Activated CD4-positive, alpha-beta T cell treated with anti-CD3 and anti-CD28 coated beads for 48 hours (primary cell): ENCODE data around the gene CTDSPL.

ENCODE experiments used
- DNase-seq: peaks from one replicate; pipeline ENCODE4 v3.0.0-alpha.2; 2020

CTDSPL gene

DNA sequence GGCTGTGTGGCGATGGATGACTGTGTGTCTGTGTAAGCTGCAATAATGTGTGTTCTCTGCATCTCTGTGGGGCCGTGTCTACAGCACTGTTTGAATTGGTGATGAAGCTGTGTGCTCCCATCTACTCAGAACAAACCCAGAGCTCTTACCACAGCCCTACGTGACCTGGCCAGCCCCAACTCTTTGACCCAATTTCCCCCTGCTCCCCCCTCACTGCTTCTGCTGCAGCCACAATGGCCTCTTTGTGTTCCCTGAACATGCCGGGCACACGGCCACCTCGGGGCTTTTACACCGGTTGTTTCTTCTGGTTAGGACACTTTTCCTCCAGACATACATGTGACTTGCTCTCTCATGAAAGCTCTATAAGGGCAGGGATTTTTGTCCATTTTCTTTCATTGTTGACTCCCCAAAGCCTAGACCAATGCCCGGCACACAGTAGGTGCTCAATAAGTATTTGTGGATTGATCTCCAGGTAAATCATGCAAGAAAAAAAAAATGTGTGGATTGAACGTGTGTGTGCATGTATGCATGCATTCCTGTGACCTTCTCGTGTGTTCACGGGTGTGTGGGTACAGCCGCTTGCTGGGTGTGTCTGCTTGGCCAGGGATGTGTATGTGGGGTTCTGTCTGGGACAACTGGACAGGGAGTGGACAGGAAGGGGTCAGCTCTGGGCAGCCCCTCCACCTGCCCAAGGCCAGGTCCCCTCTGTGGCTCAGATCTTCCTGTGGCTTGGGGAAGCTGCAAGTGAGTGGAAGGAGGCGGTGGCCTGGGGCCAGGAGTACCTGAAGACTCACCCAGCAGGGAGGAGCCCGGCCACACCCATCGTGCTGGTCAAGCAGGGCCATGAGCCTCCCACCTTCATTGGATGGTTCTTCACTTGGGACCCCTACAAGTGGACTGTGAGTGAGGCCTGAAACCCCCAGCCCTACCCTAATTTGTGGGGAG, 143.7 kb downstream of the CTDSPL start:
- no peak for DNase-seq

DNA sequence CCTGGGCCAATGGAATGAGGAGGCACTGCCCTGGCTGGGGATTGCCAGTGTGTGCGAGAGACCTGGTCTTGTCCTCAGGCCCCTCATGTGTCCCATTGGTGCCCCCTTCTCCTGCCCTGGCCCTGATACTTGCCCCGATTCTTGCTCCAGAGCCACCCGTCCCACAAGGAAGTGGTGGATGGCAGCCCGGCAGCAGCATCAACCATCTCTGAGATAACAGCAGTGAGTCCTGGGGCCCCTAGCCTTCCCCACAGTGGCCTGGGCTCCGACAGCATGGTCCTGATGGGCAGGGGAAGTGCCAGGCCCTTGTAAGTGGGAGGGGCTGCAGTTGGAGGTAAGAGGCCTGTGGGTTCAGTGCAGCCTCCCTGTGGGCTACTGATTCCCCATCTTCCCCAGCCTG, 144.4 kb downstream of the CTDSPL start:
- DNase-seq = no peak

- DNase-seq = no peak
These were observed 144.8 kb downstream of the CTDSPL start for GRCh38 chr3:38006445-38006995.

DNA sequence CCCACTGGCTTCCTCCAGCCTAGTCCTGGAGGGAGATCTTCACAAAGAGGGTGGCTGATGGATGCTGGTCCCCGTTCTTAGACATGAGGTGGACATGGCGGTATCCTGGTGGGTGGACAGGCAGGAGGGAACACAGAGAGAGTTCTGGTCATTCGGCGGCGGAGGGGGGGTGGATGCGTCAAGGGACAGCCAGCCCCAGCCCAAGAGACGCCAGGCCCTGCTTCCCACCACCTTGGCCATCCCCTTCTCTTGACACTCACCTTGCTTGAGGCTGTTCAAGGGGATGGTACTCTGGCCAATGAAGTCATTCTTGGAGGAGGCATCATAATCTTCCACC, 146.0 kb downstream of the CTDSPL start:
- DNase-seq = no peak

DNA sequence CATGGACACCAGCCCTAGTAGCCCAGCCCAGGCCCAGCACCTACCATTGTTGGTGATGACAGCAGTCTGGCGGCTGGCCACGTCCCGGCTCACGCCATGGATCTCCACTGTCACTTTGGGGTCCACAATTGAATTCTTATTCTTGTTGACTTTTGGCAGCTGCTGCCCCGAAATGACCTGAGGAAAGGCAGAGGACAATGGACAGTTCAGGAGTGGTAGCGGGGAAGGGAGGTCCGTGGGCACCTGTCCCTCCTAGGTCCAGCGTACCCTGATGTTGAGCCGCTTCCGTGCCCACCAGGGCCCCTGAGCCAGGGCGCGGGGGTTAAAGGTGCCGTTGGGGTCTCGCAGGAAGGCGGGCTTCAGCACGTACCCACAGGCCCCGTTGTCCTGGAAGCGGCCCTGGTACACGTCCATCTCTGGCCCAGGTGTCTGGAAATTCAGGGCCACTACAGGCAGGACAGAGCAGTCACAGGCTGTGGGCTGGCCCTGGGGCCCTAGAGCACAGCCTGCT, 146.6 kb downstream of the CTDSPL start:
- no peak for DNase-seq

DNA sequence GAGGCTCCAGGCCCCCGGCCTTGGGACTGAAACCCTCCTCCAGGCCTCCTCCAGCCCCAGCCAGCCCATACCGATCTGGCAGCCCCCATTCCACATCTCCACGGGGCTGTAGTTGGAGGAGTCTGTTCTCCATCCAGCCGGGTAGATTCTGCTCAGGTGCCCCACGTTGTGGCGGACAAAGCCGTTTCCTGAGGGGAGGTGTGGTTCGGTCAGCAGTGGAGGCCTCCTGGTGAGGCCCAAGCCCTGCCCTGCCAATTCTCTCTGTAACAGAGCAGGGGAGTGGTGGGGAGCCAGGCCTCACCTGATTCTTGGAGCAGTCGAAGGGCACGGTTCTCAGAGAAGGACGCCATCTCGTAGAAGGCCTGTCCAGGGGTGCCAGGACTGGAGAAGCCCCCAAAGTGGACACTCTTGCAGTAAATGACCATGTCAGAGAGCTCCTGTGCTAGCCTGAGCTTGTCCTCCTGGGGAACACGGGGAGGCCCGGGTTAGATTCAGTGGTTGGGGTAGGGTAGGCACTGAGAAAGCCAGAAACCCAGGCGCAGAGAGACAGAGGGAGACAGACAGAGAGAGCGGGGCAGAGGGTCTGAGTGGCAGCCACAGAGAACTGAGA, 147.4 kb downstream of the CTDSPL start:
- DNase-seq = no peak

DNA sequence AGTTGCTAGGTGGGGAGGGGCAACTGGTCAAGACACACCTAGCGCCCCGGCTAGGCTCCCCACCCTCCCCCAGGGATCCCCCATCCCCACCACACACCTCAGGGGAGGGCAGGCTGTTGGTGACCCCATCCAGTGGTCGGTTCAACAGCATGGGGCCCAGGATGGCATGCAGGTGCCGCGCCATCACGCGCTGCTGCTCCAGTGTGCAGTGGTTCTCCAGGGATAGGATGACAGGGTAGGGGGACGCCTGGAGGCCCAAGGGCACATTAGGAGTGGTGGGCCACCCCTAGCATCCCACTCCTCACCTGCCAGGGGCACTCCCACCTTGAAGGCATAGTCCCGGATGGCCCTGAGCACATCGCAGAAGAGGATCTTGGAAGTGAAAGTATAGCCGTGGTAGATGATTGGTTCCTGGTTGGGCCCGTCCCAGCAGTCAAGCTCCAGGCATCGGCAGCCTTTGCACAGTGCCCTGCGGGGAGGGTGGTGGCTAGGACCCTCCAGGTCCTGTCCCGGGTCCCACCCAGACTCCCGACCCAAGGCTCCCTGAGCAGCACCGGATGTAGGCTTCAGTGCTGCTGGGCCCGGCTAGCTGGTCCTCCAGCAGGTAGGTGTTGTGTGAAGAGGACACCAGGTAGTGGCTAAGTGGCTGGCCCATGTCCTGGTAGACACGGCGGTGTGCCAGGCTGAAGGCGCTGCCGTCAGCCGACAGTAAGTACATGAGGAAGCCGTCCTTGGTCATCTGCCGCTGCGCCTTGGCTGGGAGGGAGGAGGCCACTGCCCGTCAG, 148.3 kb downstream of the CTDSPL start:
- DNase-seq = no peak

- no peak for DNase-seq
These were observed 149.4 kb downstream of the CTDSPL start for GRCh38 chr3:38011111-38011510.

- DNase-seq = no peak
These were observed 153.8 kb downstream of the CTDSPL start for GRCh38 chr3:38015485-38015884.

GRCh38 chr3:38015984-38016383, 154.3 kb downstream of the CTDSPL start:
- no peak for DNase-seq

DNA sequence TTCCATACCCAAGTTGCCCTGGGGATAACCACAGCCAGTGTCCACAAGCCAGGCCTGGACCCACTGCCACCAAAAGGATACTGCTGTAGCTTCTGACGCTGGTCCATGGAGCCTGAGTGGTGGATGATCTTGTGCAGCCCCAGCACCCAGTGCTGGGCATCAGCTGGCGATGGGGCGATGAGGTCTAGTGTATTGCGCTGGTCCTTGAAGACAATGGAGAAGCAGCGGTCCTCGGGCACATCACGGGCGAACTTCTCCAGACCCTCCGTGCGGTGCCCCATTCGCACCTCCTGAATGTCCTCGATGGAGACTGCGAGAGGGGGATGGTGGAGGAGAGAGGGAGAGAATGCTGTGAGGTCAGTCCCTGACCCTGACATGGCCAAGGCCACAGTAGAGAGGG, 154.7 kb downstream of the CTDSPL start:
- no peak for DNase-seq

- DNase-seq = no peak
These were observed 155.3 kb downstream of the CTDSPL start for GRCh38 chr3:38016847-38017444.

DNA sequence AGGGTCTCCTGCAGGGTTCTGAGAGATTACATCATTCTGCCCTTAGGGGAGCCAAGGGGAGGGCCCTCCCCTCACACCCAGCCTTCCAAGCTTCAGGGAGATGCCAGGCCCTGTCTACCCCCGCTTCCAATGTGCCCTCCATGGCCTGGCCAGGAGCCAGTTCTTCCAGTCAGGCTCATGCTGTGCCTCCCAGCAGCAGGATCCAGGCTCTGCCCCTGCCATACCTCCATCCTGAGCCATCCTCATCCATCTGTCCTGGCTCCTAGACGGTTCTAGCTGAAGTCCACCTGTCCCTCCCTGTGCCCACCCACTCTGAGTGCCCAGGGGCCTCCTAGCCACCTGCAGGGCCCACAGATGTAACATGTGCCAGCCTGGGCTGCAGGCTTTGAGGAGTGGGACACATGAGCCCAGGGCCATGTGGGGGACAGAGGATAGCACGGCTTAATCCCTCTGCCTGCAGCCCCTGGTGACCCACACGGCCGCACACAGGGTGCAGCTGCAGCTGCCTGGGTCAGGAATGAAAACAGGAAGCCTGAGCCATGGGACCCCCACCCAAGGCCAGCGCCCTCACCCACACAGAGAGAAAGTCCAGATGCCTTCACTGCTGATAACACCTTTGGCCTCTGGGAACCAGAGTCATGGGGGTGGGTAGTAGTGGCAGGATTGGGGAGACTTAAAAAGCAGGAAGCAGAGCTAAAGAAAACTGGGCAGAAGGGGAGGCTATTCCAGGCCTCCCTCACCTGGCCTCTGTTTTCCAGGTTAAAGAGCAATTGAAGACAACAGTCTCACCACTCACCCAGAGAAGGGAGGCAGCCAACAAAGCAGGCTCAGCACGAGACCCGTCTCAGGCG, 156.0 kb downstream of the CTDSPL start:
- no peak for DNase-seq

GRCh38 chr3:38018296-38019266, 156.9 kb downstream of the CTDSPL start:
- DNase-seq = no peak

GRCh38 chr3:38019658-38020341, 158.1 kb downstream of the CTDSPL start:
- DNase-seq = no peak

GRCh38 chr3:38020342-38020726, 158.7 kb downstream of the CTDSPL start:
- DNase-seq = no peak

DNA sequence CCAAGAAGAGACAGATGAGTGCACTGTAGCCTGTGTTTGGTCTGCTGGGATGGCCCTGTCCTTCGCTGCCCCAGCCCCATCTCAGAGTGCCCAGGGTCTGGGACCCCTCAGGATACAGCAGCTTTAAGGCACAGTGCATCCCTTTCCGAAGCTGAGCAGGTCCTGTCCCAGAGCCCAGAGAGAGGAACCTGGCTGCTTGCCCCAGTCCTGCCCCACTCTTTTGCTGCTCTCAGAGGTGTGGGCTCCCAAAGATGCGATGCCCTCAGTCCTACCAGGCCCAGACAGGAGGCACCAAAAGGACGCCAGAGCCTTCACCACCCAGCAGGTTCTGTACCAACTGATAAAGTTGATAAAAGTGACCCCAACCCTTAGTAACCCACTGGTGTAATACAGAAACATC, 159.5 kb downstream of the CTDSPL start:
- DNase-seq = no peak

DNA sequence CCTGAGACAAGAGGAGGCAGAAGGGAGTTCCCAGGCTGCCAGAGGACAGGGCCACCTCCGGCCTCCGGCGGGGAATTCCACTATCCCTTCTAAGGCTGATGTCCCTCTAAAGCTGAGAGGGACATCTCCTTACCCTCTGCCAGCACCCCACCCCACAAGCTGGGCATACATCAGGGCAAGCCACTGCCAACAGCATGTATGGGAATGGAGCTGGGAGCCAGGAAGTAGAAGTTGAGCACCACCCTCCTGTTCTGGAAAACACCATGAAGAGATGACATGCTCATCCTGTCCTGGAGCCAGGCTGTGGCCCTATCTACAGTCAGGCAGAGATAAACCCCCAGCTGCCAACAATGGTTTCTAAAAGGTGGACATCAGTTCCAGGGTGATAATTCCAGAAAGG, 160.6 kb downstream of the CTDSPL start:
- no peak for DNase-seq

DNA sequence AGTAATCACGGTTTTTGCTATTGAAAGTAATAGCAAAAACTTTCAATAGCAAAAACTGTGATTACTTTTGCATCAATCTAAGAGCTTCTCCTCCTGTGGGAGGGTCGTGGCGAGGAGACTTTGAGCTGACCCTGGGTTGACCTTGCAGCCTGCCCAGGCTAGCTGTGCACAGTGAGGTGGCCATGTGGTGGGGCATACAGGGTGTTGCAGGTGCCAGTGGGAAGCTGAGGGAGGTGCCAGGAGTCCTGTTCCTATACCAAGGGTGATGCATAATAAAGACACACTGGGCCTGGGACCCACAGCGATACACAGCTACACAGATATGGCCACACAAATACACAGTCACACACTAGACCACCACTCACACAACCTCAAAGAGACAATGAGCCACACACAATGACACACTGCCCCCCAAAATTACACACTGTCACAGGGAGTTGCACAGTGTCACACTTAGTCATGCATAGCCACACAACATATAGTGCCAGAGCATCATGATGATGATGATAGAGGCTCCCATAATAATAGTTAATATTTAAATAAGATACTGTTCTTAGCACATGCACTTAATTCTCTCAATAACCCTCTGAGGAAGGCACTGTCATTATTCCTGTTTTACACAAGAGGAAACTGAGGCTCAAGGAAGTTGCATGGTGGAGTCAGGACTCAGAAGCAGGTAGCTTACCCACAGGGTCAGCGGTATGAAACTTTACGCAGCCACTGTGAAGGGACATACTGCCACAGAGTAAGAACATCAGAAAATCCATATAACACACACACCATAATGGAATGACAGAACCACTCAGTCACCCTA, 161.4 kb downstream of the CTDSPL start:
- no peak for DNase-seq
